ENCODE results near the gene WIF1. TPM values are rescaled to one million over a fixed set of nuclear protein-coding genes. Genes with fewer than 3 reads are reported as not detected.

Gene WIF1
- total RNA-seq, 1 donor from 2014 or later = not detected

DNA sequence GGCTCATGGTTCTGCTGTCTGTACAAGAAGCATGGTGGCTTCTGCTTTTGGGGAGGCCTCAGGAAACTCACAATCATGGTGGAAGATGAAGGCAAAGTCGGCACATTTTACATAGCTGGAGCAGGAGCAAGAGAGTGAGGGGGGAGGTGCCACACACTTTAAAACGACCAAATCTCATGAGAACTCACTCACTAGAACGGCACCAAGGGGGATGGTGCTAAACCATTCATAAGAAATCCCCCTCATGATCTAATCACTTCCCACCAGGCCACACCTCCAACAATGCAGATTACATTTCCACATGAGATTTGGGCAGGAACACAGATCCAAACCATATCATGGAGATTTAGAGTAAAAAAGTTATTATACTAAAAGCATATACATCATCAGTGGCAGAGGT is 34.7 kb upstream of the WIF1 start:
- no peaks in the 10 kb centered on the region for H3K36me3 Mint-ChIP-seq (ENCODE audit: unreplicated experiment)
- H3K4me3 Mint-ChIP-seq (ENCODE audit: unreplicated experiment) = no peak overlapping the region
- no peaks in the 10 kb centered on the region for H3K4me1 Mint-ChIP-seq (ENCODE audit: low read depth, unreplicated experiment)
- no peak overlapping the region for H3K27ac Mint-ChIP-seq (ENCODE audit: unreplicated experiment)
- H3K27me3 Mint-ChIP-seq (ENCODE audit: unreplicated experiment) = peaks cover 4% of the 10 kb centered on the region
- no peak for DNase-seq
- TF ChIP-seq, protein P1, sequence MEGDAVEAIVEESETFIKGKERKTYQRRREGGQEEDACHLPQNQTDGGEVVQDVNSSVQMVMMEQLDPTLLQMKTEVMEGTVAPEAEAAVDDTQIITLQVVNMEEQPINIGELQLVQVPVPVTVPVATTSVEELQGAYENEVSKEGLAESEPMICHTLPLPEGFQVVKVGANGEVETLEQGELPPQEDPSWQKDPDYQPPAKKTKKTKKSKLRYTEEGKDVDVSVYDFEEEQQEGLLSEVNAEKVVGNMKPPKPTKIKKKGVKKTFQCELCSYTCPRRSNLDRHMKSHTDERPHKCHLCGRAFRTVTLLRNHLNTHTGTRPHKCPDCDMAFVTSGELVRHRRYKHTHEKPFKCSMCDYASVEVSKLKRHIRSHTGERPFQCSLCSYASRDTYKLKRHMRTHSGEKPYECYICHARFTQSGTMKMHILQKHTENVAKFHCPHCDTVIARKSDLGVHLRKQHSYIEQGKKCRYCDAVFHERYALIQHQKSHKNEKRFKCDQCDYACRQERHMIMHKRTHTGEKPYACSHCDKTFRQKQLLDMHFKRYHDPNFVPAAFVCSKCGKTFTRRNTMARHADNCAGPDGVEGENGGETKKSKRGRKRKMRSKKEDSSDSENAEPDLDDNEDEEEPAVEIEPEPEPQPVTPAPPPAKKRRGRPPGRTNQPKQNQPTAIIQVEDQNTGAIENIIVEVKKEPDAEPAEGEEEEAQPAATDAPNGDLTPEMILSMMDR (IDR thresholded peaks at IDR 0.05; ENCODE audit: partially characterized antibody, unreplicated experiment) = no peak
- no peaks in the 10 kb centered on the region for H3K9me3 Mint-ChIP-seq (ENCODE audit: unreplicated experiment)

DNA sequence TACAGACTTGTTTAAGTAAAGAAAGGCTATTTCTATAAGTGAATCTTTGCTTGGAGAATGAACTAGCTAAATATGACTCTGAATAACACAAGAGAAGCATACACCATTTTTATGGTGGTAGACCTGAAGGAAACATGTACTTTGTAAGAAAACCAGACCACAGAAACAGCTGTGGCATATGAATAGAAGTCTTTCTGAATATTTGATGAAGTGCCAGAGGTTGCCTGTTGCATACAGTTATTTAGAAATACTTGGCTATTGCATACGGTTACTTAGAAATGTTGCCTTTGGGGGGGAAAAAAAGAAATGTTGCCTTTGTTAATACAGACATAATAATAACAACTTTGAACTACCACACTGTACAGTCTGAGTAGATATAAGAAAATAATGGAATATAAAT is 31.5 kb upstream of the WIF1 start:
- H3K27me3 Mint-ChIP-seq (ENCODE audit: unreplicated experiment) = peaks cover 2% of the 10 kb centered on the region
- no peaks in the 10 kb centered on the region for H3K36me3 Mint-ChIP-seq (ENCODE audit: unreplicated experiment)
- no peak for DNase-seq
- no peak overlapping the region for H3K27ac Mint-ChIP-seq (ENCODE audit: unreplicated experiment)
- H3K4me1 Mint-ChIP-seq (ENCODE audit: low read depth, unreplicated experiment) = no peaks in the 10 kb centered on the region
- TF ChIP-seq, protein P1 (IDR thresholded peaks at IDR 0.05; ENCODE audit: partially characterized antibody, unreplicated experiment) = no peak
- no peak overlapping the region for H3K4me3 Mint-ChIP-seq (ENCODE audit: unreplicated experiment)
- no peaks in the 10 kb centered on the region for H3K9me3 Mint-ChIP-seq (ENCODE audit: unreplicated experiment)

DNA sequence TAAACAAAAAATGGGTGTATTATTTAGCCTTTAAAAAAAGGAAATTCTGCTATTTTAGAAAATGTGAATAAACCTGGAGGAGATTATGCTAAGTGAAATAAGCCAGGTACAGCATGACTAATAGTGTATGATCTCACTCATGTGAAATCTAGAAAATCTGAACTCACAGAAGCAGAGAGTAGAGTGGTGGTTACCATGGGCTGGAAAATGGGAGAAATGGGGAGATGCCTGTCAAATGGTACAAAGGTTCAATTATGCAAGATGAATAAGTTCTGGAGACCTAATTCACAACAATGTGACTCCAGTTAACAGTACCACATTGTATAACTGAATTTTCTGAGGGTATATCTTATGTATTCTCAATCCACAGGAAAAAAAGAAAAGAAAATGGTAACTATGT is 30.9 kb upstream of the WIF1 start:
- Mint-ChIP-seq H3K27me3 (ENCODE audit: unreplicated experiment) (peaks cover 2% of the 10 kb centered on the region), H3K36me3 (ENCODE audit: unreplicated experiment) (no peaks in the 10 kb centered on the region), H3K9me3 (ENCODE audit: unreplicated experiment) (no peaks in the 10 kb centered on the region), H3K4me3 (ENCODE audit: unreplicated experiment) (no peak overlapping the region), H3K4me1 (ENCODE audit: low read depth, unreplicated experiment) (no peaks in the 10 kb centered on the region), H3K27ac (ENCODE audit: unreplicated experiment) (no peak overlapping the region)
- no peak for DNase-seq
- TF ChIP-seq, protein P1 (IDR thresholded peaks at IDR 0.05; ENCODE audit: partially characterized antibody, unreplicated experiment) = no peak

DNA sequence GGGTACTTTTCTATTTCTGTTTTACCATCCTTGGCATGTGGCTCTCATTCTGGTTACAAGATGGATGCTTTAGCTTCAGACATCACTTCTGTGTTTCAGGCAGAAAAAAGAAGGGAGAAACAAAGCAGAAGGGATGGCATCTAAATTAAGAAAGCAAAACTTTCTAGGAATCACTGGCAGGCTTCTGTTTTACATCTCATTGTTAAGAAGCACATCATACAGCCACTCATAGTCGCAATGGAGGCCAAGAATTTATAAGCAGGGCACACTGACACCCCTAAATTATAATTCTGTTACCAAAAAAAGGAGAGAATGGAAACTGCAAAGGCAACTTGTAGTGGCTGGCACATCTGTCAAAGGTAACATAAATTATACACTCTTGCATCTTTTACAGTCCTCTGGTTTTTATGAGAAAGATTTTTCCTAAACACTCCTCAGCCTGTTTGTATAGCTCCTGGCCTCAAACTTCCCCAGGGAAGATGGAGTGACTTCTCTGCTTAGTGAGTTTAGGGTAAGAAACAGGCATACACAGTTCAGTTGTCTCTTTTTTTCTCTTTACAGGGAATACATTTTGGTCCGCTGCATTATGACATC is 26.3 kb upstream of the WIF1 start:
- TF ChIP-seq, protein P1 (IDR thresholded peaks at IDR 0.05; ENCODE audit: partially characterized antibody, unreplicated experiment) = no peak
- Mint-ChIP-seq H3K4me1 (ENCODE audit: low read depth, unreplicated experiment) (no peaks in the 10 kb centered on the region), H3K27ac (ENCODE audit: unreplicated experiment) (no peak overlapping the region), H3K9me3 (ENCODE audit: unreplicated experiment) (no peaks in the 10 kb centered on the region), H3K36me3 (ENCODE audit: unreplicated experiment) (no peaks in the 10 kb centered on the region), H3K4me3 (ENCODE audit: unreplicated experiment) (no peak overlapping the region), H3K27me3 (ENCODE audit: unreplicated experiment) (no peaks in the 10 kb centered on the region)
- no peak for DNase-seq

DNA sequence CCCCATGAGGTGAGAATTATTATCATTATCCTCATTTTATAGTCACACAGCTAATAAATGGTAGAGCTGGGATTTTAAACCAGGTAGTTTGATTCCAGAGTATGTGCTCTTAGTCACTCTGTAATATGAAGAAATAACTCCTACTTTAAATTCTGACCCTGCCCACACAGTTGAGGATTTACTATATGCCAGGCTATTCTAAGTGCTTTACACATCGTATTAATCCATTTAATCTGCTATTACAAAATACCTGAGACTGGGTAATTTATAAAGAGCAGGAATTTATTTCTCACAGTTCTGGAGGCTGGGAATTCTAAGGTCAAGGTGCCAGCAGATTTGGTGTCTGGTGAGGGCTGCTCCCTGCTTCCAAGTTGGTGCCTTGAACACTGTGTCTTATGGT is 19.6 kb upstream of the WIF1 start:
- TF ChIP-seq, protein P1 (IDR thresholded peaks at IDR 0.05; ENCODE audit: partially characterized antibody, unreplicated experiment) = no peak
- H3K27ac Mint-ChIP-seq (ENCODE audit: unreplicated experiment) = no peak overlapping the region
- H3K36me3 Mint-ChIP-seq (ENCODE audit: unreplicated experiment) = peaks cover 5% of the 10 kb centered on the region
- no peak for DNase-seq
- no peak overlapping the region for H3K4me3 Mint-ChIP-seq (ENCODE audit: unreplicated experiment)
- no peaks in the 10 kb centered on the region for H3K4me1 Mint-ChIP-seq (ENCODE audit: low read depth, unreplicated experiment)
- peaks cover 1% of the 10 kb centered on the region for H3K27me3 Mint-ChIP-seq (ENCODE audit: unreplicated experiment)
- no peaks in the 10 kb centered on the region for H3K9me3 Mint-ChIP-seq (ENCODE audit: unreplicated experiment)

Data from glutamatergic neuron (in vitro differentiated cells).